Dermis microvascular lymphatic vessel endothelial cell (primary cell): ENCODE measurements around the gene ENTR1. TPM values are rescaled to one million over a fixed set of nuclear protein-coding genes. Genes with fewer than 3 reads are reported as not detected.

Experiments
- DNase-seq, 2 donors: peaks; one replicate each; pipeline versions ENCODE4 v3.0.0 to v3.0.0-alpha.2; 2010; ENCODE audit warnings: low read depth in 2 of 2
- total RNA-seq: library from RNA; depleted of rRNA; stranded (reverse); fragments of >200 nt; gene quantifications from 2 replicates; pipeline ENCODE4 v1.2.1, GENCODE V29; 2014

ENTR1 gene
- total RNA-seq, 1 donor from 2014 or later = 19.9 TPM

DNA sequence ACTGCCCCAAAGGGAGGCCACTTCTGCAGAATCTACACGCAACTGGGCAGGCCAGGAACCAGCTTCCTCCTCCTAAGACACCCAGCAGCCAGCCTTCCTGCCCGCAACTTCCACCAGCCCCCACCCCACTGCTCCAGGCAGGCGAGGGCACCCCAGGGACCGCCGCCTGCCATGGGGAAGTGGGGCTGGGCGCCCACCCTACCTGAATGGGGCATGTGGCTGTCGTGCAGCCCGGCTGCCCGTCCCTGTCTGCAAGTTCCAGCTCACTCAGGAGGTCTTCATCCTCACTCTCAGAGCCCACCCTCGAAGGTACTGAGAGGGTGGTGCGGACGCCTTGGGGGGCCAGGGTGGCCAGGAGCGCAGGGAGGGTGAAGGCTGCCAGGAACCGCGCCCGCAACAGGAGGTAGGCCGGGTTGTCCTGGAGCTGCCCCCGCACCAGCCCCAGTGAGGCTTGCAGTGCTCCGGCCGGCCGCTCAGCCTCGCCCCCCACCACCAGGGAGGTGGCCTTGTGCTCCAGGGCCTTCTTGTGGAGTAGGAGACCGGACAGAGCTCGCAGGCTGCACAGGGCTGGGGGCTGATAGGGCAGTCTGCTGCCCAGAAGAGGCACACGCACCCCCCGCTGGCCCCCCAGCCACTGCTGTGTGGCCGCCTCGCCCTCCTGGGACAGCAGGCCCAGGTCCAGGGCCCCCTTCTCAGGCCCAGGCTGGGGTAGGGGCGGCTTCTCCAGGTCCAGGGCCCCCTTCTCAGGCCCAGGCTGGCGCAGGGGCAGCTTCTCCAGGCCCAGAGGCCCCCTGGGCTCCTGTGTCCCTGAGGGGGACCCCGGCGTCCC lies 32.9 kb downstream of the ENTR1 start:
- DNase-seq = no peak

- DNase-seq = no peak
These were observed 34.0 kb downstream of the ENTR1 start for GRCh38 chr9:136376457-136376856.

- no peak for DNase-seq
These were observed 35.3 kb downstream of the ENTR1 start for GRCh38 chr9:136375096-136375495.

DNA sequence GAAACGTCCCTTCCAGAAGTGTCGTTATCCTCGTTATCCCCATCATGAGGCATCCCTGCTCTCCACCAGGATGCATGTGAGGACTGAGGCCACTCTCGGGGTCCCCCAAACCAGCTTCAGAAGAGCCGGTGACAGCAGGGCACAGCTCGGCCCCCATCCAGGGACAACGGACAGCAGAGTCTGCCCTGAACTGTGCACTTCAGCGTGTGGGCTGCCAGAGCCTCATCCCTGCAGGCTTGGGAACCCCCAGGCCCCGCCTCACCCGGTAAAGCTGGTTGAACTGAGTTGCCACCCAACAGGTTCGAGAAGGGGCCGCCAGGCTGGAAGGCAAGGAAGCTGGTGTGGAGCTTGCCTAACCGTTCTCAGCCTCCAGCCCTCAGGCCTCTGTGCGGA lies 36.2 kb downstream of the ENTR1 start:
- no peak for DNase-seq

- DNase-seq = no peak
These were observed 36.9 kb downstream of the ENTR1 start, which contains the start of gene CARD9 for GRCh38 chr9:136373300-136374182. Gene CARD9, minus strand, starts transcription at chr9:136373669. Its CDS starts 1,591 bp downstream, at chr9:136372078.

DNA sequence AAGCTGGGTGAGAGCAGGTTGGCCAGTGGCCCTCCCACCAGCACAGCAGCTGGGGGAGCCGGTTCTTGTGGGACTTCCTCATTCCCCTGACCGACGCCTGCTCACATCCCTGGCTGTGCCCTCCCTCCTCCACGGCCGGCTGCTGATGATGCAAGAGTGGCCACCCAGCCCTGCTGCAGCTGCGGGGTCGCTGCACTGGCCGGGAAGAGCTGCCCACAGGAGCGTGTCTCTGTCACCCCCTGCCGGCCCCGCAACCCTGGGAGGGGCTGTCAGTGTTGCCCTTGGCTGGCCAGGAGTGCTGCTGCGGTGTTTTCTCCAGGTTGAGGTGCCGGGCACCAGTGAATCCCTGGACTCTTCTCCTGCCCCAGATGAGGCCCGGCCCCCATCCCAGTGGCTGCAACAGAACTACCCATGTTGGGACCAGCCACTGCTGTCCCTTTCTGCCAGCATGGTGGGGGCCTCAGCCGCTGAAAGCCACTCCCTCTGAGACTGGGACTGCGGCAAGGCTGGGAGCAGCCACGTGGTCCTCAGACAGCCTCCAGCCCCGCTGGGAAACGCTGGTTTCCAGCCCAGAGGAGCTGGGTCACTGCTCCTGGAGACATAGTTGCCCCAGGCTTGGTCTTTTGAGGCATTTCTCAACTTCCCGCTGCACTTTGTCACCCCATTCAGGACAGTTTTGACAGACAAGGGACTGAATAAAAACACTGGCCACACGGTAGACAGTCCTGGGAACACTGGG lies 37.7 kb downstream of the ENTR1 start:
- DNase-seq = peak; percentile 4 to 33

DNA sequence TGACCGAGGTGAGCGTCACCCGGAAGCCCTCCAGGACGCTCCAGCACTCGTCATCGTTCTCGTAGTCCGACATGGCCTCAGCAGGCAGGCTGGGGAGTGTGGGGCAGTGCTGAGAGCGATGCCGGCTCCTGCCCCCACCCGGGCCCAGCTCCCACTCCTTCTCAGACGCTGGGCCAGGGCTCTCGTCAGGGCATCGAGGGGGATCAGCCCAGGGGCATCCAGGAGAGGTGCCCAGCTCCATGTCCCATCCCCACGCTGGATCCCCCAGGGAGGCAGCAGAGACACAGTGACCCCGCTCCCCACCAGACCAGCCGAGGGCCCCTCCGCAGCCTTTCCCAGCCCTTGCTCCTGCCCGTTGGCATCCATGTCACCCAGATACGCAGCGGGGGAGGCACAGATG lies 38.4 kb downstream of the ENTR1 start:
- no peak for DNase-seq

DNA sequence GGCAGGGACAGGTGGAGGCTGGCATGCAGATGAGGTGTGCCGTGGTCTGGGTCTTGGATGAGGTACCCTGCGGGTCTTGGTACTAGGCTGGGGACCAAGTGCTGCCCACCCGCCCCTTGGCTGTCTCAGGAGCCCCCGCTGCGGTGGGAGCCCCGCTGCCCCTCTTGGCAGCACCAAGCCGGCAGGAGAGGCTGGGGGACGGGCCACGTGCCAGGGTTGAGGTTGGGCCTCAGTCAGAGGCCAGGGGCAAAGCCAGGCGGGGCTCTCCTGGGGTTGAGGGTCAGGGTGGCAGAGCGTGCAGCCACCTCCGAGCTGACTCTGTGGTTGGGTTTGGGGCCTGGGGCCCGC lies 38.9 kb downstream of the ENTR1 start:
- no peak for DNase-seq

GRCh38 chr9:136370687-136371532 lies 39.5 kb downstream of the ENTR1 start:
- DNase-seq = no peak

DNA sequence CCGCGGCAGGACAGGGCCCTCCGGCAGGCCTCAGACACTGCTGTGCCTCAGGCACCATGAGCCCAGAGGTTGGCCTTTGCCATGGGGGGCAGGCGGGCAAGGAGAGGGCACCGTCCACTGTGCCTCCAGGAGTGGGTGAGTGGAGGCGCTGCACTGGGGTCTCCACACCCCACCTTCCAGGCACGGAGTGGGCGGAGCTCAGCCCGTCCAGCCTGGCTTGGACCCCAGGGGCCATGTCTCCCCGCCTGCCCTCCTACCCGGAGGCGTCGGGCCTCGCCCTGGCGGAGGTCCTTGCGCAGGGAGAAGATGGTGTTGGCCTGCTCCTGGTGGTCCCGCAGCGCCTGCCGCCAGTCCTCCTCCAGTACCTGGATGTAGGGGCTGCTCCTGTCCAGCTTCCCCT lies 40.4 kb downstream of the ENTR1 start:
- no peak for DNase-seq

DNA sequence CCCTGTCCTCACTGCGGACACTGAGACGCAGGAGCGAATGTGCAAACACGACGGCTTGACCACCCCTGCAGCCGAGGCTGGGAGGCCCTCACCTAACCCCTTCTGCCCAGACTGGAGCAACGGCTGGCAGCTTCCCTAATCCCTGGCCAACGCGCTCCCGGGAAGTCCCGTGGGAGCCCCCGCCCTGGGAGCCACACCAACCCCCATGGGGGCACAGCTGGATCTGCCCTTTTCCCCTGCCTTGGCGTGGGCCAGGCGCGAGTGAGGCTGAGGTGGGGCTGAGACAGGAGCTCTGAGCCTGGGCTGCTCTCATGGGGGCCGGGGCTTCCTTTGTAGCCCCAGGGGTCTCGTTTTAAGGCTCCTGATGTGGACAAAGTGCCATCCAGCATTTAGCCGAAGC lies 42.2 kb downstream of the ENTR1 start:
- no peak for DNase-seq

- no peak for DNase-seq
These were observed 42.9 kb downstream of the ENTR1 start for GRCh38 chr9:136367296-136368145.

DNA sequence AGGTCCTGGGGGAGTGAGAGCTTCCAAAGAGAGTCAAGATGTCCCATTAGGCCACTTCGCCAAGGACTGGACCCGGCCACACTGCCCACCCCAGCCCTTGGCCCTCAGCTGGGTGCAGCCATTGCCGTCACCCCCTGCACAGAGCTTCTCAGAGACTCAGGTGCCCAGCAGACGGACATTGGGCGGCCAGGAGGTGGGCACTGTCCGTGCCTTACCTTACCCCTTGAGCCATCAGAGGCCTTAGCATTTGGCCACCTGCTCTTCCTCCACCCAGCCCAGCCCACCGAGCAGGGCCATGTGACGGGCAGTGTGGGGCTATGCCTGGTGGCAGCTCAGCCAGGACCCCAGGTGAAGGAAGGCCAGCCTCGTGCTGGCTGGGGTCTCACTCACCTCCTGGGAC lies 43.6 kb downstream of the ENTR1 start:
- no peak for DNase-seq

- no peak for DNase-seq
These were observed 44.6 kb downstream of the ENTR1 start for GRCh38 chr9:136365775-136366222.

DNA sequence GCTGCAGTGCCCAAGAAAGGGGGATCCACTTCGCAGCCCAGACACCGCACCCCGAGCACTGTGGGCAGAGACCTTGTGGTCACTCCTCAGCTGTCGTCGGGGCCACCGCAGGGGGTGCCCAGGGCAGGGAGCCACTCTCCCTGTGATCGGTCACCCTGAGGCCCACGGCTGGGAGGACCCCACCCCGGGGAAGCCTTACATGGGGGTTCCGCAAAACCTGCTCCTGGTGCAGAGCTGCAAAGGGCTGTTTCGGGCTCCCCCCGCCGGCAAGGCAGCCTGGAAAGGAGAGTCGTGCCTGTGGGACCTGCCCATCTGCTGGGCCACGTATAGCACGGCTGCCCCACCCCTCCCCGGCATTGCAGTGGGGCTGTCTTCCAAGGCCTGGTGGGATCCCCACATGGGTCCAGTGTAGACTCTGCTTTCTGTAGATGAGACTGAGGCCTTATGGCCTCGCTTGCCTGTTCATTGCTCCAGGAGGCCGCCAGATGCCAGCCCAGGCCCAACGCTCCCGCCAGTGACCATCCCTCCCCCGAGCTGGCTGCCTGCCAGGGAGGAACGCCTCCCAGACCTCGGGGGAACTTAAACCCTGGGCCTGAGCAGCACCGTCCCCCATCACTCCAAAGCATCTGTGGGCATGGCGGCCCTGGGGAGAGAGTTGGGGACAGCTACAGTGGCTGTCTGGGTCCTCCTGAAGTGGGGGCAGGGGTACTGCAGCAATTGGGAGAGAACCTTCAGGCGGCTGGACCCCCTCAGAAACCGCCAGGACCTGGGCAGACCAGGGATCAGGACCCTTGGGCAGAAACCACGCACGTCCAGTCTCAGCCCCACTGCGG lies 45.3 kb downstream of the ENTR1 start:
- DNase-seq = no peak

- no peak for DNase-seq
These were observed 46.3 kb downstream of the ENTR1 start for GRCh38 chr9:136363949-136364748.

DNA sequence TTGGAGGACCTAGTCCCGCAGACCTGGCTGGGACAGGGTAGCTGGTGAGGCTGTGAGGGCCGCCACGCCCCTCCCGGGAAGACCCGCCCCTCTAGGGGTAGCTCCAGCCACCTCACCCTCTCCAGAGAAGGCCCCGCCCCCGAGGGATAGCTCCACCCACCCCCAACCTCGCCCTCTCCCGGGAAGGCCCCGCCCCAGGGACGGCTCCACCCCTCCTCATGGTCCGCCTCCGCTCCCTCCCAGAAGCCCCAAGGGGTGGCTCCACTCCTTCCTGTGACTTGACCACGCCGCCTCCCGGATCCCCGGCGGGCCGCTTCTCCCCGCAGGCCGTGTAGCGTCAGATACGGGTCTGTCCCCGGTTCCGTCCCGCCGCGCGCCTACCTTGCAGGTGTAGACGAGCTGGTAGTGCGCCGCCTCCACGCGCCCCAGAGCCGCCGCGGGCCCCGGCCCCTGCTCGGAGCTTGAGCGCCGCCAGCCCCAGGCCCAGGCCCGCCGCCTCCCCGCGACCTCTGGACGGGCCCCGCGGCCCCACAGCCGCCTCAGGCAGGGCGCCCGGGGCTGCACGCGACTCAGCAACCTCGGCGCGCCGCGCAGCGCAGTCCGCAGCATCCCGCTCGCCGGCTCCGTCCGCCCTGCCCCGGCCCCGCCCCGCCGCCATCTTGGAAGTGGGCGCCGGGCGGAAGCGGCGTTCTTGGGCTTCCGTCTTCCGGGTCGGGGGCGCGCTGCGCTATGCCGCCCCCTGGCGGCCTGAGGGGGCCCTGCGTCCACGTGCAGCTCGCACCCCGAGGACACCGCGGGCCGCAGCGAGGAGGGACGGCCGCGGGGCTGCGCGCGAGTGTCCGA lies 47.1 kb downstream of the ENTR1 start, which contains the start of gene DNLZ:
Gene DNLZ (minus strand): TSS at position 639 of the 843 bp plus-strand sequence. CDS start 30 bp downstream, at position 609.
- DNase-seq = peak; percentile 84 to 95
